GM18517 (cell line): Measurements from ENCODE around the gene ALK.

Experiments
- ATAC-seq: cut with Tn5 transposase; IDR thresholded peaks from one replicate; pipeline ENCODE4 v1.9.1; 2021; ENCODE audit warnings: mild to moderate bottlenecking, moderate library complexity; ENCODE audit not compliant: unreplicated experiment

Gene ALK

DNA sequence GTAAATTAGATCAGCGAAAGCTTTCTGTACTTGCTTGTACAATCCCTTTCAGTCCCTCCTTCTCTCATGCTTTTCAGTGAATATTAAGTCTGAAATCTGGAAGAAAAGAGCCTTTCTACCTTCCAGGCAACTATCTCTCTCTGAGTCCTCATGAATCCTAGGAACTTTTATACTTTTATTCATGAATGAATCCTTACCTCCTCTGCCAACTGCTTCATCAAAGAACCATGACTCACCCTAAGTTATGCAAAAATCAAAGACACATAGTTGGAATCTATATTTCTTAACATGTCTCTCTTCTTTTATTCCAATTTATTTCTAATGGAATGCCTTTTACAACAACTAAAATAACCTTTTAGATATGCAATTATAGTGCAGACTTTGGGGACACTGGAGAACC lies 412.0 kb downstream of the ALK start:
- ATAC-seq: no peak

DNA sequence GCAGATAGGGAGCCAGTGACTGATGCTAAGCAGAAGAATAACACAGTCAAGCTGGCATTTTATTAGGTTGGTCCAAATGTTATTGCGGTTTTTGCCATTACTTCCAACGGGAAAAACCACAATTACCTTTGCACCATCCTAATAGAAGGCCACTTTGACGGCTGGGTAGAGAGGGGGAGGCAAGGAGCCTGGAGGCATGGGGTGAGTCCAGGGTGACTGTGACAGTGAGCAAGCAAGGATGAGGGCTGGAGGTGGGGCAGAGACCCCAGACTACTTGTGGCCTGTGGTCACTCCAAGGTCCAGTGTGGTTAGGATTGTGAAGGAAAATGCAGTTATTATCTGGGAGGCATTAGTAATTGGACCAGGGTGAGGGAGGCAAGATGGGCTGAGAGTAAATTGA lies 416.6 kb downstream of the ALK start:
- ATAC-seq: no peak

DNA sequence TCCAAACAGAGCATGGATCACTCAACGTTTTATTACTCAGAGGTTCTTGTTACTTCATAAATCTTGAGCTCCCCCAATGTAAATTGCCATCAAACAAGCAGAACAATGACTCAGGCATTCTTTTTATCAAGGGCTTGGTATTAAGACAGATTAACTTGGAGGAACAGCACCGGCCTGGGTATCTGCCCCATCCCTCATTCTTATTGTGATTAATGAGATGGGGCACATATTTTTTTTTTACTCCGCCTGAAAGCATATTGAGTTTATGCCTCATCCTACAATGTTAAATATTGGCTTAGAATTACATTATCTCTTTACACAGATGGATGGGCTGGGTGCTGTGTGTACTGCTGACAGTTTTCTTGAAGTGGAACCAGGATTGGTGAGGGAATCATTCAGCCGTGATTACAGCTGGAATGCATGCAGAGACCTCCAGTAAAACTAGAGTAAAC lies 418.9 kb downstream of the ALK start:
- ATAC-seq: no peak

DNA sequence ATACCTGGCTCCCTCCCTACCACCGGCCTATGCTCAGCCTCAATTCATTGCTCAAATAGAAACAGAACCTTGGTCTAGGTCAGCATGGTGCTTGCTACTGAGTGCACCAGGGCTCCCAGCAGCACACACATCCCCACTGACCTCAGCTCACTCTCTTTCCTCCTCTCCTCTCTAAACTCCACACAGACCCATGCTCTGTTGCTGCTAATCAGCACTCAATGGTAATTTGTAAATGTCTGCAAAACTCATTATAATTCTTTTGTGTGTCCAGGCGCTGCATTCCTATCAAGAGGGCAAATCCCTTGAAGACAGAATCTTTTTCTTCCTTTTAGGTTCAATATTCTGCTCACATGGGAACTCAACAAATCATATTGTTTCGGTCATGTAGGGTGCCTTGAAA lies 424.0 kb downstream of the ALK start:
- ATAC-seq: no peak

DNA sequence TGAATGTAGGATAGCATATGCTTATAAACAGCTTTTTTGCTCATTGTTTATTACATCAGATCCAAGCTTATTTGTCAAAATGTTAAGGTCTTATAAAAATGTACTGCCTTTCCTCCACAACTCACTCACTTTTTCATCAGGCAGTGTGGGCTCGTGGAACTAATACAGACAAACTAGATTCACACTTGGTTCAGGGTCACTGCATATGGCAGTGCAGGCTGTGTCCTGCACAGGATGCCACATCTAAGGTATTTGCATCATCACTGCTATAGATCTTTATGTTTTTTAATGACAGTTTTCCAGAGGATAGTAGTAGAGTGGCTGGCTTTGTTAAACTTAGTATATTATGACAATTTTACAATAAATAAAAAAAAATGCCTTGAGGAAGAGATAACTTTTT lies 425.2 kb downstream of the ALK start:
- no peak for ATAC-seq

DNA sequence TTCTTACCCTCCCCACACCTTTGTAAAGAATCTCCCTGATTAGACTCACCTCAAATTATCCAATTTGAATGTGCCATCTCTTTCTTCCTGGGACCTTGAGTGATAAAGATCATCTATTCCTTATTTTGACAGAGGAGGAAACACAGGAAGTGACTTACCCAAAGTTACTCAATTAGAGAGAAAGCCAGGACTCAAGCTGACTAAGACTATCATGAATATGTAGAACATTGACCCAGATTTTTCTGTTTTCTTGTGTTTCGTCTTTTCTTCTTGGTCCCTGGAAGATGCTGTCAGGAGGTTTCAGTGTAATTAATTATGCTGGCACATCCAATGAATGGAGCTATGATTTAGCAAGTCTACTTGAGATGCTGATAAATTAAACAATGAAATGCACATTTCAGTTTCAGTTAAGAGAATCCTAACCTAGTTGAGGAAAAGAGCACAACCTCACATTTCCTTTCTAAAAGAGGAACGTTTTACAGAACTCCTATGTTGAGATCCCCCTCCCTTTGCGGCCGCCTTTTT lies 425.8 kb downstream of the ALK start:
- no peak for ATAC-seq

DNA sequence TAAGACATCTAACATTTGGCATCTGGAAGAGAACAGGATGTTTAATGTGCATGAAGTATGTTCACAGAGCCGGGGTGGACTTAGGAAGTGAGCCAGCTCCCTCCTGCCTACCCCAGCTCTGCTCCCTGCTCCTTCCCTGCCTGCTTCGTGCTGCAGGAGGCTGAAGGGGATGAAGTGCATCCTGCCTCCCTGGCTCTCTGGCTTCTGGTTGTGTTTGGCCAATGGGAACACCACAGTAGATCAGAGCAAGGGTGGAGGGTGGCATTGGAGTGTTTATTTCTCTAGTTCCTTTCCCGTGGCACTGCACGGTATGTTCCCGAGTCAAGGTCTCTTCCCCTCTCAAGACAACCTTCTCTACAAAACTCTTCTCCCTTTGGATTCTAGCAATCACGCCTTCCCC lies 426.3 kb downstream of the ALK start:
- ATAC-seq: no peak

DNA sequence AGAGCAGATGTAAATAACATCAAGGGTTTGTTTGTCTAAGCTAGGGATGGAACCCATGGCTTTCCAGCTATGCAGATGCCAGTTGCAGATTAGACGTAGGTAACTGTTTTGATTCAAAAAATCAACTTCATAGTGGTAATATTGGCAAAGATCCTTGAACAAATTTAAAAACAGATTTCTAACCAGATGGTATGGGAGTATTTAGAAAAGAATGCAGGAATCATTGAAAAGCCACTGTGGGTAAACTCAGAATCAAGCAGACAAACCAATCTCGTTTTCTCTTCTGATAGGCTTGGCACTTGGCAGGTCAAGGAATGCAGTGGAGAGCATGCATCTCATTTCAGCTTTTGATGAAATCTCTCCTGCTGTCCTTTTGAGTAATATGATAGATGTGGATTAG lies 428.7 kb downstream of the ALK start:
- no peak for ATAC-seq

DNA sequence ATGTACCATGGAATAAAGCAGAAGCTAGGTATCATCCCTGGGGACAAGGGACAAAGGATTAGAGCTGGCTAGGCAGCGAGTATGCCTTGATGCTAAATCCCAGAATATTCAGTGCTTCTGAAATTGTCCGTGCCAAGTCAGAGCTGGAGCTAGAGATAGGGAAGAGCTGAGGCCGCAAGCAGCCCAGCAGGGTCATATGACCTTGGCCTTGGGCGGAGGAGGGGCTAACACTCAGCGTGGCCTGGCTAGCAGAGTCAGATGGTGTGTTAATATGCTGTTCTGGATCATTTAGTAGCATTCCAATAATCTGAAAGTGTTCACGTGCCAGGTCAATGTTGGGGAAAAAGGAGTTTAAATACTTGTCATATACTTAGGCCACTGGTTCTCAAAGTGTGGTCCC lies 431.3 kb downstream of the ALK start:
- ATAC-seq: no peak

DNA sequence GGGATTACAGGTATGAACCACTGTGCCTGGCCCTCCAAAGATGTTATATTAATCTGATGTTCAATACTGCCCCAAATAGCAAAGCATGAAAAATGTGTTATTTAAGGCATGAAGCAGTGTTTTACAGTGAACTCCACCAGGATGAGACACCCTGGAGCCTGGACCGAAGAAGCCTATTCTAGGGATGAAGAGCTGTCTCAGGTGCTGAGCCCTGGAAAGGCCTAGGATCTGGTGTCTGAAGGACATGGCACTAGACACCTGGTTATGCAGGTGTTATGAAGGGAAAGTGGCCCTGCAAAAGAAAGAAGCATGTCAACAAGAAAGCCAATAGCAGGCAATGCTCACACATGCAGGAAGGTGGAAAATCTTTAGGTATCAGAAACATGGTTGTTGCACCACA lies 431.8 kb downstream of the ALK start:
- no peak for ATAC-seq

DNA sequence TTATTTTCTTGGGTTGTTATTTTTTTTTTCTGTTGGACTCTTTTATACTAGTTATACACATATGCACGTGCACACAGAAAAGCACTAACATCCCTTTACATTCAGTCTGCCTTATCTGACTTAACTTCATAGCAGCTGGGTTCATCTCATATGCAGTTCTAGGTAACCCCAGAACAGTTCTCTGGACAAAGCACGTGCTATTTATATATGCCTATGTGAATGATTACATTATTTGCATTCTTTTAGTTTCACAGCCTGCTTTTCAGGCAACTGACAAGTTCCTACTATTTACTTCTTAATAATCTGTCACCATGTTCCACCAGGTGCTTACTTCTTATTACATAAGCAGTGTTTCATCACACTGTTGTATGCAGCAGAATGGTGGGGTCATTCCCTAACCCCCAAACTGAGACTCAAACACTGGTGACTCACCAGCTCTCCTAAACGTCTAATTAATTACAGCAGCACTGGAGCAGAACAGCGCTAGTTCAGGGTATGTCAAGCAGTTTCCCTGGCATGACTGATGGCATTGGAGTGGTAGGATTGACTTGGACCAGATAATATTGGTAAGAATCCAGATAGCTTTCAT lies 433.3 kb downstream of the ALK start:
- no peak for ATAC-seq

DNA sequence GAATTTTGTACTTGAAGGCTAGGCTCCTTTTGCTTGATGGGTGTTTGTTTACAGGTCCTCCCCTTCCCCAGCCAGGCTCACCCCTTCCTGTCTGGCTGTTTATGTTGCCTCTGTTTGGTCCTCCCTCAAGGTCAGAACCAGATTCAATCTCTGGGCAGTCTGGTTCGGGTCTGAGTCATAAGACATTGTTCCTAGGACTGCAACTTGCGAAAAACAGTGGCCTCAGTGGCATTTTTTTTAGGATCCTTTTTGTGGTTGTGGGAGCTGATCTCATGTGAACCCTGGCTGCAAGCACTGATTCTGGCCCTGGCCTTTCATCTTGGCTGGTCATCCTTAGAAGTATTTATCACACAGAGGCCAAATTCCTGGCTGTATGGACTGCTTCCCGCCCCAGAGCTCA lies 435.8 kb downstream of the ALK start:
- no peak for ATAC-seq

DNA sequence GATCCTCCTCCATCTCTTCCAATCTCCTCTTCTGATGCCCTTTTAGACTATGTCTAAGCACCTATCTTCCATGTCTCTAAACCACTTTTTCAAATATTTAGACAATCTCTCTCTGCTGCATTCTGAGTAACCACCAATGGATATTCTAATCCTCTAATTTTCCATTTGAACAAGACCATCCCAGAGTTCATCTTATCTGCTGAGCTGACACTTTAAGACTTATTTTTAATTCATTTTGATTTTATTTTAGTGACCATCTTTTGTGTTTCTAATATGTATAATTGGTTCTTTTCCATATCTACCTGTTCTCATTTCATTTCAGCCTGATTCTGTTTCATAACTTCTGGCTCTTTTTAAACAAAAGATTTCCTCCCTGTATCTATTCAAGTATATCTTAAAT lies 436.3 kb downstream of the ALK start:
- no peak for ATAC-seq

DNA sequence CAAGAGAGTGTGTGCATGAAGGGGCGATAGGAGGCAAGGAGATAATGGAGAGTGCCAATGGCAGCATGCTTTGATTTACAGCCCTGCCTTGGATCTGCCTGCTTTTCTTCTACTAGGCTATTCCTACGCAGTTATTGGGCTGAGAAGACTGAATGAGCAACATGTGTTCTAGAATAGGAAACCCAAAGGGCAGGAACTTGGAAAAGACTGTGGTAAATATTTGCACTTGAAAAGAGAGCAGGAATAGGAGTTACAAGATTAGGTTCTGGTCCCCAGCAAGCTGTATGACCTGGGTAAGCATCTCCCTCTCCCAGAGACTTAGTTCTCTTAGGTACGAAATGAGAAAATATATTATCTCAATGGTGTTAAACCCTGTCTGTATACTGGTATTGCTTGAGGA lies 438.5 kb downstream of the ALK start:
- no peak for ATAC-seq

DNA sequence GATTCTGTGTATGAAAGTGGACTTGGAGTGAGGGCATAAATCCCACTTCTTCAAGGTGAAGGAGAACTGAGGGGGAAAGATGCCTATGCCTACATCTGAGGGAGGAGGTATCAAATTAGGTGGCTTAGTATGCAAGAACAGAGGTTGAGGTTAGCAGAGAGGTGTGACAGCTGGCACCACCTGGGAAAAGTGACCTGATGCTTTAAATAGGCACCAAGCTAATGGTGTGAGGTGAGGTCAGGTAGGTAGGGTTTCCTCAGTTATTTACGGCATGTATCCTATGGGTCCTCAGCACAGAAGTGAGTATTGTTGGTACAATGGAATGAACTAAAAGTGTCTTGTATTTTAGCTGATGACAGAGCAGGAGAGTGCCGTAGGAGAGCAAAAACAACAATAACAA lies 439.0 kb downstream of the ALK start:
- no peak for ATAC-seq

DNA sequence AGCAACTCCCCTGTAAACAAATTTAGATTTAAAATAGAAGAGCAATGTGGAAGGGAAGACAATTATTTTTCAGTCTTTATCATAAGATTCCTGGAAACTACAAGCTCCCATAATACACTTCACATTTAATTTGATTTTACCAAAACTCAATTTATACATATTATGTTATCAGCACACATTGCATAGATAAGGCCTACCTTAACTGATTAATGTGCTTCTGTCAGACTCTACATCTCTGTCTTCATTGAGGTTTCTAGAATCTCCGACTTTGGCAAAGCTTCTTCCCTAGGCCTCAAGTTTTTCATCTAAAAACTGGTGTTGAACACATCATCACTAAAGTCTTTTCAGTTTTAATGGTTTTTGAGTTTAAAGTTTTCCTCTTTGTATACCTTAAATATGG lies 440.1 kb downstream of the ALK start:
- no peak for ATAC-seq

DNA sequence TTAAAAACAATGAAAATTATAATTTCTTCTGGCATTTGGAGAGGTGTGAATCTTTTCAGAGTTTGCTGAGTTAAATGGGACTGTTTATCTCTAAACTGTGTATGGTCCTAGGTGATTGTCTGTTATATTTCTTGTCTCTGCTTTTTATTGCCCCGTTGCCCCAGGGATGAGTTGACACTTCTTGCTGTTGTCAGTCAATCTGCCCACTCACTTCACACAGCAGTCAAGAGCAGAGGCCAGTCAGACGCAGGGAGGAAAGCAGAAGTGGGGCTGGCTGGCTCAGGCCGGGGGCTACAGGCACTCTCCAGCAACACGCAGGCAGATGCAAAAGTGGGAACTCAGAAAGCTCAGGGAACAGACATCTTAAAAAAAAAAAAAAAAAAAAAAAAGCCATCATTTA lies 441.0 kb downstream of the ALK start:
- ATAC-seq: no peak

DNA sequence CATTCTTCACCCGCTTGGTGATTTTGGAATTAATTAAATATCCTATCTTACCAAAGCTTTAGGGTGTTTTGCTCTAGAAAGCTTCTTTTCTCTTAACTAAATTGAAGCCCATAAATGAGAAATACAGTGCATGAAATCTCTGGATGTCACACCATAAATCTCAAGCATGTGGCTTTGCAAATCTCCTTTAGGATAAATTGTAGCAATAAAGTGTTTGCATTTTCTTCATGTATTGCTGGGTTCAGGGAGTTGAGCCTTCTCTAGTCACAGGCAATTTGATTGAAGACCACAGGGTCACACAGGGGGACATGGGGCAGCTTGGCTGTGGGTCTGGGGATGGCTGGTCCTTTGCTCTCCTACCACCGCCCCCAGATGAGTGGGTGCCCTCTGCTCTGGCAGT lies 442.0 kb downstream of the ALK start:
- no peak for ATAC-seq

DNA sequence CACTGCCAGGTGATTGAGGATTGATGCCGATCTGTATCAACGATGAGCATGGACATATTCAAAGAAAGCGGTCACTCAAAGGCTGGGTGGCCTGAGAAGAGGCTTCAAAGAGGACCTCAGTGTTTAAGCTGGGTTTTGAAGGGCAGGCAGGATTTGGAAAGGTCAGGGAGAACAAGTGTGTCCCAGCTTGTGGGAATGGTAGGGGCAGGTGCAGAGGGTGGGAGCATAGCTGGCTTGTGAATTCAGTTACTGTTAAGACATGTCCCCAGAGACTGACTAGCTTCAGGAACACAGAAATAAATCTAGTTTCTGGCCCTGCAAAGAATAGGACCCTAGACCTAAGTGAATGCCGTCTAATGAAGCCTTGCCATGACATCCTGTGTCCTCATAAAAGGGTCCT lies 442.7 kb downstream of the ALK start:
- ATAC-seq: no peak

DNA sequence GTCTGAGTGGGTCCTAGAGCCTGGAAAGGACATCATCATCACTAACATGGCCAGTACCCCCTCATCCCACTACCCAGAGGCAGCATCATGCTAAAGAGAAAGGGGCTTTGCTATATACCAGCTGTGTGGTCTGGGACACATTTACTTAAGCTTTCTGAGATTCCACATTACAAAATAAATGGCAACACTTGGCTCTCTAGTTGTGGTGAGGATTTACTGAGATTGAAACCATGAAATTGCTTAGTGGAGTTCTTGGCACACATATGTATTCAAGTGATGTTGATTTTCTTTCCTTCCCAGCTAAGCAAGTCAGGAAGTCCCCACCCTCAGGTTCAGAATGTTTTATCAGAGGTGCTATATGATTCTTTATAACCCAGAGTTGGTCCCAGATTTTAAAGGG lies 444.2 kb downstream of the ALK start:
- ATAC-seq: no peak

DNA sequence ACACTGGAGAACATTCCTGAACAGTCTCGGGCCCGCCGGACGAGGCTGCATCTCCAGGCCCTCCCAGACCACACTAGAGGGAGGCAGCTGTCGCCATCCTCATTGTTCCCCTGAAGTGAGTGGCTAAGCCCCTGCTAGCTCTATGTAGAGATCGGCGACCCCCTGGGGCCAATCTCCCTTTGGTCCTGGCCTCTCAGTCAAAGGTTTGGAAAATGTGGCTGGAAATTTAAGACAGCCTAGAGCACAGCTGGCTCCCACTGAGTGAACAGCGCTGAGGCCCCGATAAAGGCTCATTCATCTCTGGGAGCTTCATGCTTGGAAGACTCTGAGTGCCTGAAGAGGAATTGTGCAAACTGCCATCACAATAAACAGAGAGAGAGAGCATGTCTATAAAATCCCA lies 445.9 kb downstream of the ALK start:
- no peak for ATAC-seq

DNA sequence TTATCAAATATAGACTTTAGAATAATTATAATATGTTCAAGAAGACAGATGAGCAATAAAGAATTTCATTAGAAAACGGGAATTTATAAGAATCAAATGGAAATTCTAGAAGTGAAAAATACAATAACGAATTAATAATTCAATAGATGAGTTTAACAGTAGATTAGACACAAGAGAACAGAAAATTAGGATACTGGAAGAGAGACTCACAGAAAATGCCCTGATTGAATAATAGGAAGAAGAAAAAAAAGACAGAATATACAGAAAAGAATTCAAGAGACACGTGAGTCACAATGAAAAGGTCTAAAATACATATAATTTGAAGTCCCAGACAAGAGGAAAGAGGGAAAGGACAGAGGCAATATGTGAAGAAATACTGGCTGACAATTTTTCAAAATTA lies 451.4 kb downstream of the ALK start:
- no peak for ATAC-seq

DNA sequence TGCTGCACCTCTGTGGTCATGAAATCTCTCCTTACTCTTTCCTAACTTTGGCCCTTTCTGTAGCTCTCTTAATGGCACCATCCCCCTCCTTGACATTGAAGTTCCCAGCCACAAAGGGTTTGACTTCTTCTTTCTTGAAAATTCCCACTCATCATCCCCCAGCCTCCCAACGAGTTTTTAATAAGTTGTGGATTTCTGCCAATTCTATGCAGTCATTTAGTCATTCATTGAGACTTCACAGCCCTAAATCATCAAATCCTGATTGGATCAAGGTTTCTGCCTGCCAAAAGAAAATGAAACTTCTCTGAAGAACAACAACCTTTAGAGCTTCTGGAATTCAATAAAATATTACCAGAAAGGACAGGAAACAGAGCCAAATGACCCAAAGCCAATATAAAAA lies 451.9 kb downstream of the ALK start:
- no peak for ATAC-seq
